Measurements from ENCODE around the gene CAPRIN2. TPM values are rescaled to one million over a fixed set of nuclear protein-coding genes. Genes with fewer than 3 reads are reported as not detected.
A peak's percentile ranks its signal among the peaks of the same experiment; 100 is the strongest.

Gene CAPRIN2
- total RNA-seq, 1 experiment from 2014 or later = 29.5 TPM

GRCh38 chr12:30761730-30762129, 7.0 kb upstream of the CAPRIN2 start:
- H3K79me2 ChIP-seq (ENCODE audit: low read depth) = no peaks in the 10 kb centered on the region
- no peak for TF ChIP-seq EZH2 (IDR thresholded peaks at IDR 0.05; ENCODE audit: low read depth)
- TF ChIP-seq, protein P1, sequence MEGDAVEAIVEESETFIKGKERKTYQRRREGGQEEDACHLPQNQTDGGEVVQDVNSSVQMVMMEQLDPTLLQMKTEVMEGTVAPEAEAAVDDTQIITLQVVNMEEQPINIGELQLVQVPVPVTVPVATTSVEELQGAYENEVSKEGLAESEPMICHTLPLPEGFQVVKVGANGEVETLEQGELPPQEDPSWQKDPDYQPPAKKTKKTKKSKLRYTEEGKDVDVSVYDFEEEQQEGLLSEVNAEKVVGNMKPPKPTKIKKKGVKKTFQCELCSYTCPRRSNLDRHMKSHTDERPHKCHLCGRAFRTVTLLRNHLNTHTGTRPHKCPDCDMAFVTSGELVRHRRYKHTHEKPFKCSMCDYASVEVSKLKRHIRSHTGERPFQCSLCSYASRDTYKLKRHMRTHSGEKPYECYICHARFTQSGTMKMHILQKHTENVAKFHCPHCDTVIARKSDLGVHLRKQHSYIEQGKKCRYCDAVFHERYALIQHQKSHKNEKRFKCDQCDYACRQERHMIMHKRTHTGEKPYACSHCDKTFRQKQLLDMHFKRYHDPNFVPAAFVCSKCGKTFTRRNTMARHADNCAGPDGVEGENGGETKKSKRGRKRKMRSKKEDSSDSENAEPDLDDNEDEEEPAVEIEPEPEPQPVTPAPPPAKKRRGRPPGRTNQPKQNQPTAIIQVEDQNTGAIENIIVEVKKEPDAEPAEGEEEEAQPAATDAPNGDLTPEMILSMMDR (conservative IDR thresholded peaks at IDR 0.05) = no peak
- H3K4me3 ChIP-seq = no peak overlapping the region
- intact Hi-C loops (cut with micrococcal nuclease; ENCODE audit: unreplicated experiment) = loop anchor here (1.0 kb wide), 1 partner anchor 22 kb away; no protein-coding TSS in a partner anchor
- H3K9me3 ChIP-seq (ENCODE audit: insufficient read depth, low read depth) = no peaks in the 10 kb centered on the region; the same call in 1 of the 2 replicates
- H3F3A ChIP-seq (ENCODE audit: insufficient read depth, low read depth) = no peaks in the 10 kb centered on the region
- no TSS peak for BruUV-seq (replicated peaks)
- no peak overlapping the region for H3K27ac ChIP-seq
- H3K9me2 ChIP-seq (ENCODE audit: insufficient read depth) = no peaks in the 10 kb centered on the region
- DNase-seq = no peak
- no peak overlapping the region for H2AFZ ChIP-seq
- no peak overlapping the region for H3K4me2 ChIP-seq
- no peaks in the 10 kb centered on the region for H3K27me3 ChIP-seq (ENCODE audit: insufficient read depth, low read depth)
- H3K36me3 ChIP-seq (ENCODE audit: low read depth) = no peaks in the 10 kb centered on the region
- no peaks in the 10 kb centered on the region for H4K20me1 ChIP-seq (ENCODE audit: insufficient read depth)
- no peaks in the 10 kb centered on the region; the same call in 1 of the 2 replicates for H3K4me1 ChIP-seq (replicated peaks; ENCODE audit: insufficient read depth)
- POLR2A ChIA-PET (ENCODE audit: unreplicated experiment) = no interaction called here
- CTCF ChIA-PET = no interaction called here

DNA sequence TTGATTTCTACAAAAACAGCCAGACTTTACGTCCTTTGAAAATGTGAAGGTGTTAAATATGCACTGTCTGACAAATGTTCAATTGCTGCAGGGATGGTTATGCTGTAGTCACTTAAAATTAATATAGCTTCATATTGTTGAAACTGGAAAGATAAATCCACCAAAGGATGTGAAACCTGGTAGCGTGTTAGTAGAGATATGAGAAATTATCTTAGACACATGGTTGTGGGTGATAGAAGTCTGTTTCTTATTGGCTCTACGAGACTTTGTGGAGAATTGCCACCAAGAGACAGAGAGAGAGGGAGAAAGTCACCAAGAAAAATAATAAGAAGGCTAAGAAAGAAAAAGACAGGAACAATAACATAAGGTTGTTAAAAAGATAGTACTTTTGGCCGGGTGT, 2.6 kb upstream of the CAPRIN2 start:
- no peaks in the 10 kb centered on the region for H3K9me2 ChIP-seq (ENCODE audit: insufficient read depth)
- H3K4me3 ChIP-seq = no peak overlapping the region
- no peaks in the 10 kb centered on the region; the same call in 1 of the 2 replicates for H3K9me3 ChIP-seq (ENCODE audit: insufficient read depth, low read depth)
- no peaks in the 10 kb centered on the region for H3K27me3 ChIP-seq (ENCODE audit: insufficient read depth, low read depth)
- intact Hi-C loops (cut with micrococcal nuclease; ENCODE audit: unreplicated experiment) = no loop called here
- CTCF ChIA-PET = interaction anchor here (0.7 kb wide), 1 partner anchor 36 kb away, joined by 3 read pairs; no protein-coding TSS in a partner anchor
- BruUV-seq (replicated peaks) = no TSS peak
- peaks cover 9% of the 10 kb centered on the region; the same call in 1 of the 2 replicates for H3F3A ChIP-seq (ENCODE audit: insufficient read depth, low read depth)
- H3K79me2 ChIP-seq (ENCODE audit: low read depth) = peaks cover 26% of the 10 kb centered on the region
- TF ChIP-seq EZH2 (IDR thresholded peaks at IDR 0.05; ENCODE audit: low read depth) = no peak
- TF ChIP-seq, protein P1 (conservative IDR thresholded peaks at IDR 0.05) = no peak
- POLR2A ChIA-PET (ENCODE audit: unreplicated experiment) = interaction anchor here (0.6 kb wide), 1 partner anchor 1646 kb away, joined by 6 read pairs; no protein-coding TSS in a partner anchor
- H2AFZ ChIP-seq = no peak overlapping the region
- no peaks in the 10 kb centered on the region for H3K36me3 ChIP-seq (ENCODE audit: low read depth)
- no peak overlapping the region for H3K4me2 ChIP-seq
- no peak for DNase-seq
- no peaks in the 10 kb centered on the region for H4K20me1 ChIP-seq (ENCODE audit: insufficient read depth)
- H3K4me1 ChIP-seq (replicated peaks; ENCODE audit: insufficient read depth) = peaks cover 25% of the 10 kb centered on the region
- H3K27ac ChIP-seq = no peak overlapping the region

GRCh38 chr12:30756074-30756473, 1.3 kb upstream of the CAPRIN2 start:
- DNase-seq = no peak
- H3K27me3 ChIP-seq (ENCODE audit: insufficient read depth, low read depth) = no peaks in the 10 kb centered on the region
- intact Hi-C loops (cut with micrococcal nuclease; ENCODE audit: unreplicated experiment) = no loop called here
- 0 out of 2 replicates have a peak overlapping the region, but pooled peaks have one; percentile 75 for H2AFZ ChIP-seq
- H3K4me3 ChIP-seq = peak overlapping the region; percentile 74; the same call in 1 of the 2 replicates
- H3K27ac ChIP-seq = peak overlapping the region; percentile 70; the same call in 1 of the 2 replicates
- H4K20me1 ChIP-seq (ENCODE audit: insufficient read depth) = no peaks in the 10 kb centered on the region; the same call in 1 of the 2 replicates
- ChIA-PET POLR2A (ENCODE audit: unreplicated experiment) (interaction anchor here (0.6 kb wide), 1 partner anchor 26 kb away, joined by 3 read pairs; no protein-coding TSS in a partner anchor), CTCF (interaction anchor here (0.6 to 1.5 kb wide), 5 partner anchors 18 to 62 kb away, joined by 3 to 11 read pairs (median 5); no protein-coding TSS in a partner anchor)
- no peaks in the 10 kb centered on the region; the same call in 1 of the 2 replicates for H3K9me3 ChIP-seq (ENCODE audit: insufficient read depth, low read depth)
- 0 out of 2 replicates have a peak, but pooled peaks cover 2% of the 10 kb centered on the region for H3K36me3 ChIP-seq (ENCODE audit: low read depth)
- no peaks in the 10 kb centered on the region for H3K9me2 ChIP-seq (ENCODE audit: insufficient read depth)
- peak overlapping the region; percentile 87 for H3K4me2 ChIP-seq
- H3K4me1 ChIP-seq (replicated peaks; ENCODE audit: insufficient read depth) = peaks cover 34% of the 10 kb centered on the region
- peaks cover 38% of the 10 kb centered on the region for H3K79me2 ChIP-seq (ENCODE audit: low read depth)
- H3F3A ChIP-seq (ENCODE audit: insufficient read depth, low read depth) = peaks cover 9% of the 10 kb centered on the region; the same call in 1 of the 2 replicates
- BruUV-seq (replicated peaks) = no TSS peak
- TF ChIP-seq EZH2 (IDR thresholded peaks at IDR 0.05; ENCODE audit: low read depth) = no peak
- TF ChIP-seq, protein P1 (conservative IDR thresholded peaks at IDR 0.05) = no peak
